GM13977 (cell line): ENCODE measurements around the gene IFITM2.
A peak's percentile ranks its signal among the peaks of the same experiment; 100 is the strongest.

Experiments used
- DNase-seq: peaks from one replicate; pipeline ENCODE4 v3.0.0; 2012; ENCODE audit warnings: low spot score
- in situ Hi-C: fragments of 300-500 bp; cut with MboI; formaldehyde crosslinking; loops from one replicate; pipeline ENCODE4 v1.12.0; 2022; ENCODE audit warnings: low sequenced_read_pairs, low pct_unique_long_range_greater_than_20kb, mixed read lengths, inconsistent platforms; ENCODE audit not compliant: unreplicated experiment
- TF ChIP-seq, protein P1 (sequence below): IDR thresholded peaks from 2 replicates; pipeline ENCODE4 v1.5.1; 2012; ENCODE audit warnings: mild to moderate bottlenecking, control low read depth; ENCODE audit not compliant: insufficient read depth; ENCODE audit errors: extremely low read depth, missing control alignments

The IFITM2 gene

DNA sequence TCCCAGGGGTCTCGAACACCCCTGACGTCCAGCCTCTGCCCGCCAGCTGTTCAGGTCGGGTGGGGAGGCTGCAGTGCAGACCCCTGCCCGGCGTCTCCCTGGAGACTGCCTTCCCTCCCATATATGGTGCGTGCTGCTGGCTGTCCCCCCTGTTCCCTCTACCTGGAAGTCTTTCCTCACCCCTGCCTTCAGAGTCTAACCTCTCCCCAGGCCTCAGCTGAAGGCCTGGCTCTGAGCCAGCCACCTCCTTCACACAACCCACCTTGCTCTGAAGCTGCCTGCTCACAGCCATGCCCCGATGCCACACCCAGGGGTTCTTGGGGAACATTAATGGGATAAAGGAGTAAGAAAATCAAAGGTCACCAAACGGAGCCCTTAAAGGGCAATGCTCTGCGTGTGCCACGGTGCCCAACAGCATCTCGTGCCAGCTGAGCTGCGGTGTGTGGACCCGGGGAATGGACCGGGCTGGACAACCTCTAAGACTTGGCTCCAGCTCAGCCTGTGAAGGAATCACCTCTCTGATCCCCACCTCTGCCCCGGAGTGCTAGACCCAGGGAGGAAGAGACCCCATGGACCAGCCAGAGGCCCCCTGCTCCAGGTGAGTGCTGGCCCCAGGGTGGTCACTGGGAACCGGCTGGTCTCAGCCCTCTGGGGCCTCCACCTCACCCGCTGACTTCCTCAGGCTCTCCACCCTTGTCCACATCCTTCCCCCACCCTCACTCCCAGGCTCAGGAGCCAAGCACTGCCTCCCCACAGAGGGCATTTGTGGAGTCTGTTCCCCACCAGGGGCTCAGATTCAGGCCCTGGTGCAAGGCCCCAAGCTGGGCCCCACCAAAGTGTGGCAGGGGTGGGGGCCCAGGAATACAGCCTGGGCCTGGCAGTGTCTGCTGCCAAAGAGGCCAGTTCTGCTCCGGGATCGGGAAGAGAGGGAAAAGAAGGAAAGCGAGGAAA lies 29.3 kb upstream of the IFITM2 start, which contains the start of gene NLRP6:
Gene NLRP6 (plus strand): TSS at position 407 of the 951 bp plus-strand sequence. CDS start 163 bp downstream, at position 570.
- TF ChIP-seq, protein P1, sequence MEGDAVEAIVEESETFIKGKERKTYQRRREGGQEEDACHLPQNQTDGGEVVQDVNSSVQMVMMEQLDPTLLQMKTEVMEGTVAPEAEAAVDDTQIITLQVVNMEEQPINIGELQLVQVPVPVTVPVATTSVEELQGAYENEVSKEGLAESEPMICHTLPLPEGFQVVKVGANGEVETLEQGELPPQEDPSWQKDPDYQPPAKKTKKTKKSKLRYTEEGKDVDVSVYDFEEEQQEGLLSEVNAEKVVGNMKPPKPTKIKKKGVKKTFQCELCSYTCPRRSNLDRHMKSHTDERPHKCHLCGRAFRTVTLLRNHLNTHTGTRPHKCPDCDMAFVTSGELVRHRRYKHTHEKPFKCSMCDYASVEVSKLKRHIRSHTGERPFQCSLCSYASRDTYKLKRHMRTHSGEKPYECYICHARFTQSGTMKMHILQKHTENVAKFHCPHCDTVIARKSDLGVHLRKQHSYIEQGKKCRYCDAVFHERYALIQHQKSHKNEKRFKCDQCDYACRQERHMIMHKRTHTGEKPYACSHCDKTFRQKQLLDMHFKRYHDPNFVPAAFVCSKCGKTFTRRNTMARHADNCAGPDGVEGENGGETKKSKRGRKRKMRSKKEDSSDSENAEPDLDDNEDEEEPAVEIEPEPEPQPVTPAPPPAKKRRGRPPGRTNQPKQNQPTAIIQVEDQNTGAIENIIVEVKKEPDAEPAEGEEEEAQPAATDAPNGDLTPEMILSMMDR: no peak
- no peak for DNase-seq
- in situ Hi-C loops: no loop called here

DNA sequence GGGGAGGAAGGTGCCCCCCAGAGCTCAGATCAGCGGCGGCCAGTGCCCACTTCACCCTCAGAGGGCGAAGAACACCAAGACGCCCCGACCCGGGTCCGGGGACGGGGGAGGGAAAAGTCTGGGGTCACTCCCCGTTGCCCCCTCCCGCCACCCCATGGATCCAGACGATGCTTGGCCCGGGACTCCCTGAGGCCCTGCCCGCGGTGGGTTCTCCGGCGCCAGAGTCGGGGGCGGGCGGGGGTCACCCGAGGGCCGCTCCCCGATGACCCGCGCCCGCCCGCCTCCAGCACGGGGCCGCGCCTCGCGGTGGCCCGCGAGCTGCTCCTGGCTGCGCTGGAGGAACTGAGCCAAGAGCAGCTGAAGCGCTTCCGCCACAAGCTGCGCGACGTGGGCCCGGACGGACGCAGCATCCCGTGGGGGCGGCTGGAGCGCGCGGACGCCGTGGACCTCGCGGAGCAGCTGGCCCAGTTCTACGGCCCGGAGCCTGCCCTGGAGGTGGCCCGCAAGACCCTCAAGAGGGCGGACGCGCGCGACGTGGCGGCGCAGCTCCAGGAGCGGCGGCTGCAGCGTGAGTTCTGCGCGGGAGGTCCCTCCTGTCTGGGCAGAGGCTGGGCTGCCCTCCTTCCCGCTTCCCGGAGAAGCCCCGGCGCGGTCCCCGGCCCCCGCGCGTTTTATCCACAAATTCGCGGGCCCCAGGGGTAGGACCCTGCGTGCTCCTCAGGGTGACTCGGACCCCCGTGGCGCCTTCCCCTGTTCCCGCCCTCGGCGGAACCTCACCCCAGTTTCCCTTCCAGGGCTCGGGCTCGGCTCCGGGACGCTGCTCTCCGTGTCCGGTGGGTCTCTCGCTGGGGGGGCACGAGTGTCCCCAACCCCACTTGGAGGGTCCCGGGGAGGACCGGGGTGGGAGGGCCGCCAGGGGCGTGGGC lies 28.3 kb upstream of the IFITM2 start:
- TF ChIP-seq, protein P1: no peak
- DNase-seq: no peak
- in situ Hi-C loops: no loop called here

DNA sequence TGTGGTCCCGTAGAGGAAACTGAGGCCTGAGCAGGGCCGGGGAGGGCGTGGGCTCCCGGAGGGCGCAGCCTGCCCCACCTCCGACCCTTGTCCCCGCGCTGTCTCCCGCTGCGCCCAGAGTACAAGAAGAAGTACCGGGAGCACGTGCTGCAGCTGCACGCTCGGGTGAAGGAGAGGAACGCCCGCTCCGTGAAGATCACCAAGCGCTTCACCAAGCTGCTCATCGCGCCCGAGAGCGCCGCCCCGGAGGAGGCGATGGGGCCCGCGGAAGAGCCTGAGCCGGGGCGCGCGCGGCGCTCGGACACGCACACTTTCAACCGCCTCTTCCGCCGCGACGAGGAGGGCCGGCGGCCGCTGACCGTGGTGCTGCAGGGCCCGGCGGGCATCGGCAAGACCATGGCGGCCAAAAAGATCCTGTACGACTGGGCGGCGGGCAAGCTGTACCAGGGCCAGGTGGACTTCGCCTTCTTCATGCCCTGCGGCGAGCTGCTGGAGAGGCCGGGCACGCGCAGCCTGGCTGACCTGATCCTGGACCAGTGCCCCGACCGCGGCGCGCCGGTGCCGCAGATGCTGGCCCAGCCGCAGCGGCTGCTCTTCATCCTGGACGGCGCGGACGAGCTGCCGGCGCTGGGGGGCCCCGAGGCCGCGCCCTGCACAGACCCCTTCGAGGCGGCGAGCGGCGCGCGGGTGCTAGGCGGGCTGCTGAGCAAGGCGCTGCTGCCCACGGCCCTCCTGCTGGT lies 27.5 kb upstream of the IFITM2 start:
- DNase-seq: peak; percentile 66
- TF ChIP-seq, protein P1: peak; percentile 10
- in situ Hi-C loops: no loop called here

DNA sequence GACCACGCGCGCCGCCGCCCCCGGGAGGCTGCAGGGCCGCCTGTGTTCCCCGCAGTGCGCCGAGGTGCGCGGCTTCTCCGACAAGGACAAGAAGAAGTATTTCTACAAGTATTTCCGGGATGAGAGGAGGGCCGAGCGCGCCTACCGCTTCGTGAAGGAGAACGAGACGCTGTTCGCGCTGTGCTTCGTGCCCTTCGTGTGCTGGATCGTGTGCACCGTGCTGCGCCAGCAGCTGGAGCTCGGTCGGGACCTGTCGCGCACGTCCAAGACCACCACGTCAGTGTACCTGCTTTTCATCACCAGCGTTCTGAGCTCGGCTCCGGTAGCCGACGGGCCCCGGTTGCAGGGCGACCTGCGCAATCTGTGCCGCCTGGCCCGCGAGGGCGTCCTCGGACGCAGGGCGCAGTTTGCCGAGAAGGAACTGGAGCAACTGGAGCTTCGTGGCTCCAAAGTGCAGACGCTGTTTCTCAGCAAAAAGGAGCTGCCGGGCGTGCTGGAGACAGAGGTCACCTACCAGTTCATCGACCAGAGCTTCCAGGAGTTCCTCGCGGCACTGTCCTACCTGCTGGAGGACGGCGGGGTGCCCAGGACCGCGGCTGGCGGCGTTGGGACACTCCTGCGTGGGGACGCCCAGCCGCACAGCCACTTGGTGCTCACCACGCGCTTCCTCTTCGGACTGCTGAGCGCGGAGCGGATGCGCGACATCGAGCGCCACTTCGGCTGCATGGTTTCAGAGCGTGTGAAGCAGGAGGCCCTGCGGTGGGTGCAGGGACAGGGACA lies 26.7 kb upstream of the IFITM2 start:
- DNase-seq: peak; percentile 55
- TF ChIP-seq, protein P1: no peak
- in situ Hi-C loops: no loop called here

DNA sequence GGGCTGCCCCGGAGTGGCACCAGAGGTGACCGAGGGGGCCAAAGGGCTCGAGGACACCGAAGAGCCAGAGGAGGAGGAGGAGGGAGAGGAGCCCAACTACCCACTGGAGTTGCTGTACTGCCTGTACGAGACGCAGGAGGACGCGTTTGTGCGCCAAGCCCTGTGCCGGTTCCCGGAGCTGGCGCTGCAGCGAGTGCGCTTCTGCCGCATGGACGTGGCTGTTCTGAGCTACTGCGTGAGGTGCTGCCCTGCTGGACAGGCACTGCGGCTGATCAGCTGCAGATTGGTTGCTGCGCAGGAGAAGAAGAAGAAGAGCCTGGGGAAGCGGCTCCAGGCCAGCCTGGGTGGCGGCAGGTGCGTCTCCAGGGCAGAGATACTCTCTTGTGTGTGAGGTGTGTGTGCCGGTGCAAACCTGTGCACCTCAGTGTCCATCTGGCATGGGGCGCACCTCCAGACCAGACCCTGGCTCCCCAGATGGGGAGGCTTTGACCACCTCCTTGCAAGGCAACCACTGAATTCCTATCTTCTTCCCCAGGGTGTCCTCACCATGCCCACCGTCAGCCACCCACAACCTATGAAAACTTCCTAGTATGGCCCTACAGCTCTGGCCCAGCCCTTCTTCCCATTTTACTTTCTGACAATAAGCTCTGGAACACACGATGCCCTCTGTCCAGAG lies 26.0 kb upstream of the IFITM2 start:
- TF ChIP-seq, protein P1: no peak
- in situ Hi-C loops: no loop called here
- no peak for DNase-seq
